Measurements from ENCODE around the gene CADM2. TPM values are rescaled to one million over a fixed set of nuclear protein-coding genes. Genes with fewer than 3 reads are reported as not detected.

Gene CADM2
- total RNA-seq, 1 donor from 2014 or later, result 4.0 TPM

- Mint-ChIP-seq H3K36me3 (no peaks in the 10 kb centered on the region), H3K27me3 (peaks cover 6% of the 10 kb centered on the region), H3K9me3 (no peaks in the 10 kb centered on the region), H3K27ac (no peak overlapping the region), H3K4me3 (no peak overlapping the region), H3K4me1 (ENCODE audit: unreplicated experiment) (no peaks in the 10 kb centered on the region)
- no peak for TF ChIP-seq CTCF (conservative IDR thresholded peaks at IDR 0.05)
- DNase-seq (ENCODE audit: extremely low spot score, unreplicated experiment), result no peak
These were observed 405.6 kb downstream of the CADM2 start for GRCh38 chr3:85364296-85364909.

- no peak for TF ChIP-seq CTCF (conservative IDR thresholded peaks at IDR 0.05)
- Mint-ChIP-seq H3K36me3 (no peaks in the 10 kb centered on the region), H3K27ac (no peak overlapping the region)
These were observed 411.6 kb downstream of the CADM2 start for GRCh38 chr3:85370341-85370740.

GRCh38 chr3:85376131-85376530 lies 417.3 kb downstream of the CADM2 start:
- no peaks in the 10 kb centered on the region for H3K4me1 Mint-ChIP-seq (ENCODE audit: unreplicated experiment)
- no peaks in the 10 kb centered on the region for H3K36me3 Mint-ChIP-seq
- H3K9me3 Mint-ChIP-seq, result no peaks in the 10 kb centered on the region
- H3K27me3 Mint-ChIP-seq, result no peaks in the 10 kb centered on the region
- TF ChIP-seq CTCF (conservative IDR thresholded peaks at IDR 0.05), result no peak
- no peak overlapping the region for H3K27ac Mint-ChIP-seq
- H3K4me3 Mint-ChIP-seq, result no peak overlapping the region
- DNase-seq (ENCODE audit: extremely low spot score, unreplicated experiment), result no peak

More at GRCh38 chr3:85370341-85370740, 411.6 kb downstream of the CADM2 start:
- Mint-ChIP-seq H3K4me3 (no peak overlapping the region), H3K9me3 (no peaks in the 10 kb centered on the region), H3K4me1 (ENCODE audit: unreplicated experiment) (no peaks in the 10 kb centered on the region), H3K27me3 (no peaks in the 10 kb centered on the region)
- DNase-seq (ENCODE audit: extremely low spot score, unreplicated experiment), result no peak

- H3K36me3 Mint-ChIP-seq, result no peaks in the 10 kb centered on the region
- H3K4me1 Mint-ChIP-seq (ENCODE audit: unreplicated experiment), result no peaks in the 10 kb centered on the region
- no peaks in the 10 kb centered on the region for H3K27me3 Mint-ChIP-seq
- no peak overlapping the region for H3K27ac Mint-ChIP-seq
- no peak for TF ChIP-seq CTCF (conservative IDR thresholded peaks at IDR 0.05)
- H3K4me3 Mint-ChIP-seq, result no peak overlapping the region
- DNase-seq (ENCODE audit: extremely low spot score, unreplicated experiment), result no peak
- H3K9me3 Mint-ChIP-seq, result no peaks in the 10 kb centered on the region
These were observed 418.3 kb downstream of the CADM2 start for GRCh38 chr3:85377115-85377514.

GRCh38 chr3:85384372-85384771 lies 425.6 kb downstream of the CADM2 start:
- no peaks in the 10 kb centered on the region for H3K27me3 Mint-ChIP-seq
- no peak for DNase-seq (ENCODE audit: extremely low spot score, unreplicated experiment)
- H3K36me3 Mint-ChIP-seq, result no peaks in the 10 kb centered on the region
- H3K4me3 Mint-ChIP-seq, result no peak overlapping the region
- no peak for TF ChIP-seq CTCF (conservative IDR thresholded peaks at IDR 0.05)
- no peaks in the 10 kb centered on the region for H3K4me1 Mint-ChIP-seq (ENCODE audit: unreplicated experiment)
- no peaks in the 10 kb centered on the region for H3K9me3 Mint-ChIP-seq
- no peak overlapping the region for H3K27ac Mint-ChIP-seq
